ENCODE results near the gene OR2AT4.

GRCh38 chr11:75141166-75141565 lies 44.5 kb upstream of the OR2AT4 start:
- TF ChIP-seq CTCF (IDR thresholded peaks at IDR 0.05) = no peak
- no peak for TF ChIP-seq POLR2AphosphoS5 (IDR thresholded peaks at IDR 0.05; ENCODE audit: low read depth, low read length)
